HFFc6 (cell line): ENCODE data around the gene CD79A. TPM values are rescaled to one million over a fixed set of nuclear protein-coding genes. Genes with fewer than 3 reads are reported as not detected.

Experiments used
- DNase-seq: peaks from one replicate; pipeline ENCODE4 v3.0.0-alpha.2; 2018
- H3K27ac Mint-ChIP-seq: 2 replicates; pipeline ENCODE4 v1.8.0; 2020; ENCODE audit warnings: mild to moderate bottlenecking, mixed read lengths
- H3K27me3 Mint-ChIP-seq: 2 replicates; pipeline ENCODE4 v1.8.0; 2021; ENCODE audit warnings: mild to moderate bottlenecking, moderate library complexity, mixed read lengths; ENCODE audit not compliant: insufficient read depth
- H3K36me3 Mint-ChIP-seq: 2 replicates; pipeline ENCODE4 v1.8.0; 2021; ENCODE audit warnings: low read depth, mixed read lengths
- H3K4me1 Mint-ChIP-seq: 2 replicates; pipeline ENCODE4 v1.8.0; 2020; ENCODE audit warnings: low read depth, mixed read lengths
- H3K4me3 Mint-ChIP-seq: 2 replicates; pipeline ENCODE4 v1.8.0; 2020; ENCODE audit warnings: mild to moderate bottlenecking, moderate library complexity, mixed read lengths
- H3K9me3 Mint-ChIP-seq: 2 replicates; pipeline ENCODE4 v1.8.0; 2020; ENCODE audit warnings: mild to moderate bottlenecking, mixed read lengths
- microRNA-seq: library from miRNA; unstranded; fragments of <30 nt; microRNA quantifications from one replicate; pipeline ENCODE4, GENCODE V29; 2019
- total RNA-seq, 6 experiments: library from RNA; stranded (reverse); fragmentation: NEBNext Ultra II Directional; extraction: Animal tissue kit (Norgen Biotek cat#: 25700); gene quantifications; 2 replicates in 1 of 6; 3 replicates in 5 of 6; pipeline ENCODE4 v1.2.3, GENCODE V29; 2021
- TF ChIP-seq, protein P1 (sequence below): fragments of 200-600 bp; sonication (generic); IDR thresholded peaks from 2 replicates; pipeline ENCODE4 v1.5.0; 2021; ENCODE audit warnings: antibody characterized with exemption, mild to moderate bottlenecking

CD79A gene
- total RNA-seq, 6 experiments from 2014 or later, result 0.23 to 0.62 (median 0.35) TPM; not detected in 2

DNA sequence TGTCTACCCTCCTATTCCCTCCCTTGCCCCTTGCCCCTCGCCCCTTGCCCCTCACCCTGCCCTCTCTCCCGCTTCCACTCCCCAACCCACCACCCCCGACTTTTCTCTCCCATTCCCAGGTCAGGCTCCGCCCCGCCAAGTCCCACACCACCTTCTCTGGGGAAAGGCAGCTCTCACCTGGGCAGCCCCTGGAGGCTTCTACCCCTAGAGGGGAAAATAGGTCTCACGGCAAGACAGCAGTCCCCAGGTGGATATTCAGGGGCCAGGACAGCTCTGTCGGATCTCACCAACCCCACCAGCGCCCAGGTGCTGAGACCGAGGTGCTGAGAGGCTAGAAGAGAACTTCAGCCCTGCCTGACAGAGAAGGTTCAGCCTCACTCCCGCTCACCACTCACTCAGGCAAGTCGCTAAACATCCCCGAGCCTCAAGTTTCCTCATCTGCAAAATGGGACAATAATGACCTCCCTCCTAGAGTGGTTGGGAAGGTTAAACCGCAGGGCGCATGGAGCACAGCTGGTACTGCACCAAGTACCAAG lies 52.5 kb downstream of the CD79A start:
- no peak for DNase-seq
- Mint-ChIP-seq H3K4me1 (peaks cover 13% of the 10 kb centered on the region), H3K27ac (no peak overlapping the region), H3K36me3 (no peaks in the 10 kb centered on the region), H3K9me3 (no peaks in the 10 kb centered on the region), H3K4me3 (no peak overlapping the region), H3K27me3 (peaks cover 44% of the 10 kb centered on the region)
- TF ChIP-seq, protein P1, sequence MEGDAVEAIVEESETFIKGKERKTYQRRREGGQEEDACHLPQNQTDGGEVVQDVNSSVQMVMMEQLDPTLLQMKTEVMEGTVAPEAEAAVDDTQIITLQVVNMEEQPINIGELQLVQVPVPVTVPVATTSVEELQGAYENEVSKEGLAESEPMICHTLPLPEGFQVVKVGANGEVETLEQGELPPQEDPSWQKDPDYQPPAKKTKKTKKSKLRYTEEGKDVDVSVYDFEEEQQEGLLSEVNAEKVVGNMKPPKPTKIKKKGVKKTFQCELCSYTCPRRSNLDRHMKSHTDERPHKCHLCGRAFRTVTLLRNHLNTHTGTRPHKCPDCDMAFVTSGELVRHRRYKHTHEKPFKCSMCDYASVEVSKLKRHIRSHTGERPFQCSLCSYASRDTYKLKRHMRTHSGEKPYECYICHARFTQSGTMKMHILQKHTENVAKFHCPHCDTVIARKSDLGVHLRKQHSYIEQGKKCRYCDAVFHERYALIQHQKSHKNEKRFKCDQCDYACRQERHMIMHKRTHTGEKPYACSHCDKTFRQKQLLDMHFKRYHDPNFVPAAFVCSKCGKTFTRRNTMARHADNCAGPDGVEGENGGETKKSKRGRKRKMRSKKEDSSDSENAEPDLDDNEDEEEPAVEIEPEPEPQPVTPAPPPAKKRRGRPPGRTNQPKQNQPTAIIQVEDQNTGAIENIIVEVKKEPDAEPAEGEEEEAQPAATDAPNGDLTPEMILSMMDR, result no peak

DNA sequence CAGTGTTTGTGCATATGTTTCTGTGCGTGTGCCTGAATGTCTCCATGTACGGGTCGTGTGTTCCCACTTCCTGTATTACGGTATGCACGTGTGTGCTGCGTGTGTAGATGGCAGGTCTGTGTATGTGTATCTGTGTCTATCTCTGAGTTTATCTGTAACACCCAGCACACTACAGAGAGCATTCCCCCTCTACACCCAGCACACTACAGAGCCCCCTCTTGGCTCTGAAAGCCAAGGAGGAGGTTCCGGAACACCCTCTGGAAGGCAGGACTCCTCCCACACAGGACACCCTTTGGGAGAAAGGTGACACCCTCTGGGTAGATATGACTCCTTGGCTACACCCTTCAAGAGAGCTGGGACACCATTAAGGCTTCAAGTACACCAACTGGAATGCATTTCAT lies 53.2 kb downstream of the CD79A start:
- no peaks in the 10 kb centered on the region for H3K9me3 Mint-ChIP-seq
- H3K4me3 Mint-ChIP-seq, result no peak overlapping the region
- H3K27me3 Mint-ChIP-seq, result peaks cover 50% of the 10 kb centered on the region
- no peak overlapping the region for H3K27ac Mint-ChIP-seq
- H3K4me1 Mint-ChIP-seq, result peaks cover 20% of the 10 kb centered on the region
- no peak for DNase-seq
- TF ChIP-seq, protein P1, result no peak
- H3K36me3 Mint-ChIP-seq, result no peaks in the 10 kb centered on the region

Small RNA genes within 50 kb of the gene (microRNA-seq; reads per million reads assigned to microRNA genes)
- gene MIR6797, result 2.3 reads per million

Other genes with a start within 250 kb of the CD79A start
- gene CEACAM7, start 189.0 kb upstream of the CD79A start, total RNA-seq, result not detected
- under 1 TPM in 1 of 6 experiments, not detected in 5; 0.31 TPM for gene CEACAM5, start 168.7 kb upstream of the CD79A start, total RNA-seq
- gene CEACAM6, start 121.7 kb upstream of the CD79A start, total RNA-seq, result not detected
- gene CEACAM3, start 80.7 kb upstream of the CD79A start, total RNA-seq, result not detected
- not detected for gene LYPD4, start 32.6 kb upstream of the CD79A start, total RNA-seq
- gene DMRTC2, start 32.2 kb upstream of the CD79A start, total RNA-seq, result not detected
- 1,000 to 10,000 TPM; 2,312 to 2,495 (median 2,438) TPM for gene RPS19, start 17.0 kb upstream of the CD79A start, total RNA-seq
- 10 to 100 TPM; 63.8 to 73.3 (median 68.2) TPM for gene ARHGEF1, start 5.9 kb downstream of the CD79A start, total RNA-seq
- under 1 TPM in 4 of 6 experiments, not detected in 2; 0.09 to 0.17 (median 0.12) TPM for gene ERFL, start 51.2 kb downstream of the CD79A start, total RNA-seq
- gene RABAC1, start 82.0 kb downstream of the CD79A start, total RNA-seq, result 100 to 1,000 TPM; 245 to 349 (median 258) TPM
- under 1 TPM in 4 of 6 experiments, not detected in 2; 0.10 to 0.66 (median 0.33) TPM for gene ATP1A3, start 117.0 kb downstream of the CD79A start, total RNA-seq
- gene GRIK5, start 192.9 kb downstream of the CD79A start, total RNA-seq, result under 1 TPM in 5 of 6 experiments, not detected in 1; 0.07 to 0.19 (median 0.13) TPM
- 10 to 100 TPM; 14.0 to 16.5 (median 15.1) TPM for gene ZNF574, start 198.9 kb downstream of the CD79A start, total RNA-seq